ENCODE data around the gene SAMD3.
"Not testable (repeated sequence)": the region's sequence is repeated elsewhere in the genome, so short reads cannot be mapped to it uniquely, and the experiment has no call there.

Gene SAMD3

DNA sequence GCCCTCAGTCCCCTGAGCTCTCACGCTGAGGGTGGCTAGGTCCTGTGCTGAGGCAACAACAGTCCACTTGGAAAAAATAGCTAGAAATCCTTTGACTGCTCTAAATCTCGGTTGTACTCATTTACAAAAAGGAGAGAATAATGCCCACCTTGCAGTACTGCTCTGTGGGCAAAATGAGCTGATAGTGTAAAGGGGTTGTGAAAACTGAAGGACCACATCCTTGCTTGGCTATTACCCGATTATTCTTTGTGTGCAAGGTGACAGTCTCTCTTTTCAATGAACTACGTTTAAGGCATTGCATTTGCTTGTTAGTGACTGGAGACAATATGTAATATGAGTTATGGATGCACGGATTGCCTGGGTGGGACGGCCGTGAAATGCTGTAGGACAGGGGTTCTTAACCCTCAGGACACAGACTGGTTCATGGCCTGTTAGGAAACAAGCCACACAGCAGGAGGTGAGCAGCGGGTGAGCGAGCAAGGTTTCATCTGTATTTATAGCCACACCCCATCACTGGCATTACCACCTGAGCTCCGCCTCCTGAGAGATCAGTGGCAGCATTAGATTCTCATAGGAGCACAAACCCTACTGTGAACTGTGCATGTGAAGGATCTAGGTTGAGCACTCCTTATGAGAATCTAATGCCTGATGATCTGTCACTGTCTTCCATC lies 14.6 kb downstream of the SAMD3 start:
- DNase-seq = no peak

DNA sequence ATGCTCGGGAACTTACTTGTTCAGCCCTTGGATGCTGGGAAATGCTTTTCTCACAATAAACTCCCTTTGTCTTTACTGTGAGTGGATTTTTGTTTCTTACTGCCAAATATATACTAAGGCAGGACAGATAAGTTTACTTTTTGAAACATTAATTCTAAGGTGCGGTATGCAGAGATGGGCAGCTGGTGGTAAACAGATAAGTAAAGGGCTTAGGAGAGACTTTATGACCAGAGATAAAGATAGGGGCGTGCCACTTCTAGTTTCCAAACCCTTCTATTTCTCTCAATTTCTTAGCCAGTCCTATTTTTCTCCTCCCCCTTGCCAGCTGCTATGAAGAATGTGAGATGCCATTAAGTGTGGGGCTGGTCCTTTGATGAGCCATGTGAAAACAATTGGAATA lies 16.3 kb downstream of the SAMD3 start:
- no peak for DNase-seq

DNA sequence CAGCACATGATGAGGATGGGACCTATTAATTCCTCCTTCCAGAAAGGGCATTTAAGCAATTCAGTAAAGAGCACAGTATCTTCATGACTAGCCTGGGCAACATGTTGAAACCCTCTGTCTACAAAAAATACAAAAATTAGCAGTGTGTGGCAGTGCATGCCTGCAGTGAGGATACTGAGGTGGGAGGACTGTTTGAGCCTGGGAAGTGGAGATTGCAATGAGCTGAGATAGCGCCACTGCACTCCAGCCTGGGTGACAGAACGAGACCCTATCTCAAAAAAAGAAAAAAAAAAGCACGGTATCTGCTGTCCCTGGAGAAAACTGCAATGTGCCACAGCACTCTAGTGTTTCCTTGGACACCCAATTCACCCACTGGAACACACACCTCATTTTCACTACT lies 18.4 kb downstream of the SAMD3 start:
- DNase-seq = no peak

DNA sequence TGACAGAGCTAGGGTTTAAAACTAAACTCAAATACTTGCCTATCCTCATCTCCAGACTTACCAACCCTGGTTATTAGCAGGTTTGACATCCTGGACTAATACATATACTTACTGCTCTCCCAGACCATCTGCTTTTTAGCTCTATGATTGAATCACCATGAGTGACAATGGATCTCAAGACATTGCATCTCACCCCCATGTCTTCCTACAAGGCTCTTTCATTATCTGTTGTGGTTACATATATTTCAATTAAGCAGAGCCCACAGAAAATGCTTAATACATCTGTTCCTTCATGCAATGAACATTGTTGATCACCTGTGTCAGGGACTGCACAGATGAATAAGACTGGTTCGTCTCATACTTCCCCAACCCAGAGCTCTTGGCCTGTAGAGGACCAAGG lies 19.4 kb downstream of the SAMD3 start:
- no peak for DNase-seq

DNA sequence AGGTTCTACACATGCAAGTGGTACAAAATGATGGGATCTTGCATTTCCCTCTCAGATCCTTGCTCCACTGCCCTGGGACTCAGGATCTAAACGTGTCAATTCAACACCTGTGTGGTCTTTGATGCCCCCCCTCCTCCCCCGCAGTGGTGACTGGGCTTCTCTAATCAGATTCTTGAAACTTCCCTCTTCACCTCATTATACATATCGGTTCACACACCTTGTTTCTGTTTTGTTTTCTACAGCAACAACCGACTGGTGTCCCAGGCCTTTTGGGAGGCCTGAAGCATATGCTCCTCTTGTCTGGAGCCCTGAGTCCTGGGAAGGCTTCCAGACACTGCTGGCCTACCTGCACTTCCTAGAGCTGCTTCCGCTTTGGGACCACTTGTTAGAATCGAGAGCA lies 20.0 kb downstream of the SAMD3 start:
- no peak for DNase-seq

DNA sequence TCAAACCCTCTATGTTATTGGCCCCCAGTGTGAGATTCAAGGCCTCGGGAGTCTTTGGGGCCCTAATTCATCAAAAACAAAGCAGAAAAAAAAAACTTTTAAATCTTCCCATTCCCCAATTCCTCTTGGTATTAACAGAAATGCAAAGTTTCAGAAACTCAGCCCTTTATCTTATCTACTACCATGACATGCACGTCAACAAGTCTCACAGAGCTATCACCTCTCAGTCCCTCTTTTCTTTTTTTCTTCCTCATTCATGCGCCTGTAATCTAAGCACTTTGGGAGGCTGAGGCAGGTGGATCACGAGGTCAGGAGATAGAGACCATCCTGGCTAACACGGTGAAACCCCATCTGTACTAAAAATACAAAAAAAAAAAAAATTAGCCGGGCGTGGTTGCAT lies 22.7 kb downstream of the SAMD3 start:
- no peak for DNase-seq

DNA sequence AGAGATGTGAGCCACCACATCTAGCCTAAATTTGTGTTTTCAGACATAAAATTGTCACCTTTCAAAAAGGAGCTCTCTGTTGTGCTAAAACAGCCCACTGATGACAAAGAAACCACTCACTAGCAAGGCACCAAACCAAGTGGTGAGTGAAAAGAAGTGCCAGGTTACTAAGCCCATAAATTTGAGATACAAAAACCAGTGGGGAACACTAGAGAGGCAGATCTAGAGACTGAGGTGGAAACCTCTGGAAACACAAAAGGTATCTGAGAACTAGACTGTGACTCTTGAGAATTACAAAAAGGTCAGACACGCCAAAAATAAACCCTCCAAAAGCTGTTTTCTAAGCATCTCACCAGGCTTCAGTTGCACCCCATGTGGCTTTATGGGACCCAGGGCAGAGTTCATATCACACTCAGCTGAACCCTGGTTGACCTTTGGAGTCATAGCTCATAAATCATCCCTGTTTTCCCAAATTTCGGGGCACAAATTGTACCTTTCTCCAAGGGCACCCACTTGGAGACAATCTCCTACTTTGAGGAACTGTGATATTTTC lies 24.2 kb downstream of the SAMD3 start:
- no peak for DNase-seq

DNA sequence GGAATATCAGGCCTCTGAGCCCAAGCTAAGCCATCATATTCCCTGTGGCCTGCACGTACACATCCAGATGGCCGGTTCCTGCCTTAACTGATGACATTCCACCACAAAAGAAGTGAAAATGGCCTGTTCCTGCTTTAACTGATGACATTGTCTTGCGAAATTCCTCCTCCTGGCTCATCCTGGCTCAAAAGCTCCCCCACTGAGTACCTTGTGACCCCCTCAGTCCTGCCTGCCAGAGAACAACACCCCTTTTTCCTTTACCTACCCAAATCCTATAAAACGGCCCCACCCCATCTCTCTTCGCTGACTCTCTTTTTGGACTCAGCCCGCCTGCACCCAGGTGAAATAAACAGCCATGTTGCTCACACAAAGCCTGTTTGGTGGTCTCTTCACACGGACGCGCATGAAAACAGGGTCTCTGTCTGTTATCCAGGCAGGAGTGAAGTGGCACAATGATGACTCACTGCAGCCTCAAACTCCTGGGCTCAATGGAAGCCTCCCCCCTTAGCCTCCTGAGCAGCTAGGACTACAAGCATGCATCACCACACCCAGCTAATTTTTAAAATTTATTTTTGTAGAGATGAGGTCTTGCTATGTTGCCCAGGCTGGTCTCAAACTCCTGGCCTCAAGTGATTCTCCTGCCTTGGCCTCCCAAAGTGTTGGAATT lies 24.8 kb downstream of the SAMD3 start:
- DNase-seq = not testable (repeated sequence)

DNA sequence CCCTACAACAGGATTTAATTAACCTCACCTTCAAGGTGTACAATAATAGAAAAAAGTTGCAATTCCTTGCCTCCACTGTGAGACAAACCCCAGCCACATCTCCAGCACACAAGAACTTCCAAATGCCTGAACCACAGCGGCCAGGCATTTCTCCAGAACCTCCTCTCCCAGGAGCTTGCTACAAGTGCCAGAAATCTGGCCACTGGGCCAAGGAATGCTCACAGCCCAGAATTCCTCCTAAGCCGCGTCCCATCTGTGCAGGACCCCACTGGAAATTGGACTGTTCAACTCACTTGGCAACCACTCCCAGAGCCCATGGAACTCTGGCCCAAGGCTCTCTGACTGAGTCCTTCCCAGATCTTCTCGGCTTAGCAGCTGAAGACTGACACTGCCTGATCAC lies 28.3 kb downstream of the SAMD3 start:
- not testable (repeated sequence) for DNase-seq

DNA sequence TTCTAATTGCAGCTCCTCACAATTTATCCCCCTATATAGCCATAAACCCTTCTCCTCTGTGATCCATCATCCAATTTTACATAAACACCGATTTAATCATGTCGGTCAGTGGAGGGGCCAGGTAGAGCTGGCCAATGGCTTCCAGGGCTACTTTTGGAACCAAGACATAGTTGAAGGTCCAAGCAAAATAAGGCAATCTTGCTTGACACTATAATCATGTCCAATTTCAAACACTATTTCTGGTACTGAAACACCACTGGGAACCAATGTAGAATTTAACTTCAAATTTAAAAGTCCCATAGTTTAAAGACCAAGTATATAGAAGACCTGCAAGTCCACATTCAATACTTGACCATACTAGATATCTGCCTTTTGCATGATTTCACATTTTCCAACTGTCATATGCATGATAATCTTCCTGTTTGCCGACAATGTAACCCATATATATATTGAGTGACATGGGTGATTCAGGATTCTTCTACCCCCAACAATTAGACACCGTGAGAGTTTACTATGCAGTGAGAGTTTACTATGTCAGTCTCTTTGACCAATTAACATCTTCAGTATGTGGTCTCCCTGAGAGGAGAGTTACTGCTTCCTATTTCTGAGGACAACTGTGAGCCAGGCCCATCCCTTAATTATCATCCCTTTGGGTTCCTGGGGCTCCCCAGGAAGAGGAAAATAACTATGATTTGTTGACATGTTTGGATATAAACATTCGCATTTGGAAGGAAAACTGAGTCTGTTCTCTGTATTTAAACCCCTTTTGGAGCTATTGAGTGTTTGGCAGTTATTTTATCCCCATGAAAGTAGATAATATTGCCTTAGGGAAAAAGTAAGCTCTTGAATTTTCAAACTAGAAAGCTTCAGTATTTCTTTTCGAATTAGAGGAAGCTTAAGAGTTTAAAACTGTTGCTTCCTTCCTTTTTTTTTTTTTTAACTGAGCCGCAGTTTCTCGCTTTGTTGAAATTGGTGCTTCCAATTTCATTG lies 31.8 kb downstream of the SAMD3 start:
- no peak for DNase-seq

DNA sequence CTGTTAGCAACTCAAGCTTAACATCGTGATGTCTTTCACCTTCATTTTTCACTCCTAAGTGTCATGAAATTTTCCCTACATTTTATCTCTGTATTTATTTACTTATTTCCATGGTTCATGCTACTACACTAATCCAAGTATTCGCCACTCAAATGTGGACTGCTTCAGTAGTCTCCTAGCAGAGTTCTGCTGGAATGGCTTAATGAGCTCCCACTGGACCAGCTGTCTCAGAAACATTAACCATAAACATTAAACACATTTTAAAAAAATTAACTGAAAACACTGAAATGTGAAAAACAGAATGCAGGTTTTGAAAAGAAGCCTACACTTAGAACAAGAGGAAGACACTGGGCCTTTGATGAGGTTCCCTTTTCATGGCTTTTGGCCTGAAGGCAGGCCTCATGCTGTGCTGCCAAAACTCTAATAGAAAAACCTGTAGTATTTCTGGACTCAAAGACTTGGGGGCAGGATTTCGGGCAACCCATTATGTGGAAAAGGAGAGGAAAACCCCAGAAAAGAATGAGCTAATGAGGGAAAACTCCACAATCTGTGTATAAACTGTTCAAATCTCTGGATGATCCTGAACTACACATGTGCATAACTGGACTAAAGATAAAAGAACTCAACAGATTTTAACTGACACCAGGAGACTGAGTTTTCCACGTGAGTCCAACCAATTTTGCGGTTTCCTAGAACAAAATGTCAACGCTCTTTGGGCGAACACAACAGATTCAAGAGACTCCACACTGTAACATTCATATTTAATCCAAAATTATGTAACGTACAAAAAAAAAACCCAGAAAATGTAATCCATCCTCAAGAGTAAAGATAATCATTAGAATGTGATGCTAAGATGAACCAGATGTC lies 33.0 kb downstream of the SAMD3 start:
- DNase-seq = no peak

DNA sequence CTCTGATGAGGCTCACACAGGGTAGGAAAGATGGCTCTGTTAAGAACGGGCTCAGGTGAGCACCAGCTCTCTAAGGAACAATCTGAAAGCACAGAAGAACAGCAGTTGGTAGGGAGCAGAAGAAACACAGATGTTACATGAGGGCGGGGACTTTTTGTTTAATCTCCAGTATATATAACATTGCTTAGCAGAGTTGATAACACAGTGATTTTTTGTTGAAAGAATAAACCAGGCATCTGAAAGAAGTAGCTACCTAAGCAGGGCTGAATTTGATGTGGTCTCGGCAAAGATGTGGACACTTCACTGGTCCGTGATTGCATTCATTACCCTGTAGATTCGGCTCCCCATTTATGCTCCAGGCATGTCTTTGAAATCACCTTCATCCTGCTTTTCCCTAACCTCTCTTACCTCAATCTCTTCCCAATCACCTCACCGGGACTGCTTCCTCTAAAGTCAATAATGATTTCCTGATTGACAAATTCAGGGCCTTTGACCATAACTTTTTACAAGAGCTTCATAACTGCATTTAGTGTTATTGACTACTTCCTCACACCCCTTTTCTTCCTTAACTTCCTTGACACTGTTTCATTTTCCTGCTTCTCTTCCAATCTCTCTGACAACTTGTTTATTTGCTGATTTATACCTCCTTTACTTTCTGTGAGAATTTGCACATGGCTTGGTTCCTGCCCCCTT lies 34.4 kb downstream of the SAMD3 start:
- no peak for DNase-seq

DNA sequence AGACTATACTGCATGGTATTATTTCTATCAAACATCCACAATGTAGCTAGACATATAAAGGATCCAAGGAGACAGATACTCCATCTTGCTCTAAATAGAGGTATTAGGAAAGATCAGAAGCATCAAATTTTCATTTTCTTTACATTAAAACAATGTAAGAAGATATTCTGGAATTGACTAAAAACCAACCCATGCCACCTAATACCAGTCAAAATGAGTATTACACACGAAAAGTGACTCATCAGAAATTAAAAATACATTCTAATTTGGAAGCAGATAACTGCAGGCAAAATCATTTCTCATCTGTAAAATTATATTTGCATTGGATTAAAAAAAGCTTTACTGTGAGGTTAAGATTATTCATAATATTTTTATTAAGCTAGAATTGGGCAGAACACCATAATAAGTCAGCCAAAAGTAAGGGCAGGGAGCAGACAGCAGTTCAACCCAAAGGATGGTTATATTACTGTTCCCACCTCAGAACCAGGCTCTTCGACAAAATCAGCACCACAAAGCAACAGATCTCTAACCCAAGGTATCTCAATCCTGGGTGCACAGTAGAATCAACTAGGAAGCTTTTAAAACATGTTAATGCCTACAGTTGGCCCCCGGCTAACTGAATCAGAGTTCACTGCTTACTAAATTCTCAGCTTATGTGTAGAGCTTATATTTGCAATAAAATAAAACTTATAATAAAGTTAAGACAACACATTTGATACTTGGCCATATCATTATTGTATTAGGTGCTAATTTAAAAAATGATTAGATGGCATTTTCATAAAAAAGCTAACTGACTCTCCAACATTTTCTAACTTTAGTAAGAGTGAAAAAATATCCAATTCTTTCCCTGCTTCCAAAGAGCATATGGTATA lies 35.2 kb downstream of the SAMD3 start:
- DNase-seq = peak; percentile 42

DNA sequence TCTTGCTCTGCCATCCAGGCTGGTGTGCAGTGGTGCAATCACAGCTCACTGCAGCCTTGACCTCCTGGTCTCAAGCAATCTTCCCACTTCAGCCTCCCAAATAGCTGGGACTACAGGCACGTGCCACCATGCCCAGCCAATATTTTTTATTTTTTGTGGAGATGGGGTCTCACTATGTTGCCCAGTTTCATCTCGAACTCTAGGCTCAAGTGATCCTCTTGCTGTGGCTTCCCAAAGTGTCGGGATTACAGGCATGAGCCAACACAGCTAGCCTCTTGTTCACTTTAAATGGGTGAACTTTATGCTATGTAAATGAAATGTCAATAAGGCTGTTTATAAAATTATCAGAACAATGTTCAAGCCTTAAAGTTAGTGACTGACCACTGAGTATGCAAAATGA lies 37.1 kb downstream of the SAMD3 start:
- no peak for DNase-seq

DNA sequence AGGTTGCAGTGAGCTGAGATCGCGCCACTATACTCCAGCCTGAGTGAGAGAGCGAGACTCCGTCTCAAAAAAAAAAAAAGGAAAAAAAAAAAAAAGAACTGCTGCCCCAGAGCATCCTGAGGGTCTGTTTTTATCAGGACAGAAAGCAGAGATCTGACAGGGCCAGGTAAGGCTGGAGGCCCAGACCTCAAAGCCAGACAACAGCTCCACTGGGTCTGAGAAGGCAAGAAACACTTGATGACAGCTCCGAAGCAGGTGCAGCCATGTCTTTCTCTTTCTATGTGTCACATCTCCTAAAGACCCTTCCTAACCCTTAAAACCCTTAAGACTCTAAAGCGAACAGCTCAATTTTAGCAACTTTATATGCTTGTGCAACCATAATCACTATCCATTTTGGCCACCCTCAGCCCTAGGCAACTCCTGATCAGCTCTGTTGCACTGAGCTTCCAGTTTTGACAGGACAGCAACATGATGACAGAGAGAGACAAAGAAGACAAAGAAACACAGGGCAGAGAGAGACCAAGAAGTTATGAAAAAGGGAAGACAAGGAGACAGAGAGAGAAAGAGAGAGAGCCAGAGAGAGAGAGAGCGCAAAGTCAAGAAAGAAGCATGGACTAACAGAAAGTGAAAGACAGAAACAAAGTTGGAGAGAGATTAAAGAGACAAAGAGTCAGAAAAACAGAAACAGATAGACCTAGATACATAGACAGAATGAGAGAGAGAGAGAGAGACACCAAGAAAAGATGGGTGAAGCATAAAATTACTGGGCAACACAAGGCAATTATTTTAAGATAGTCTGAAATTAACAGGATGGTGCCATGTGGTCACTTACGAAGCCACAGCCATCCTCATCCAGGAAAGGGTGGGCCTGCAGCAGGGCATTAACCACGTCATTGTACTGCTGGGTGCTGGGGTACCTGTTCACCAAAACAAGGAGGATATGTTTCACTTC lies 39.2 kb downstream of the SAMD3 start:
- peak; percentile 49 for DNase-seq

DNA sequence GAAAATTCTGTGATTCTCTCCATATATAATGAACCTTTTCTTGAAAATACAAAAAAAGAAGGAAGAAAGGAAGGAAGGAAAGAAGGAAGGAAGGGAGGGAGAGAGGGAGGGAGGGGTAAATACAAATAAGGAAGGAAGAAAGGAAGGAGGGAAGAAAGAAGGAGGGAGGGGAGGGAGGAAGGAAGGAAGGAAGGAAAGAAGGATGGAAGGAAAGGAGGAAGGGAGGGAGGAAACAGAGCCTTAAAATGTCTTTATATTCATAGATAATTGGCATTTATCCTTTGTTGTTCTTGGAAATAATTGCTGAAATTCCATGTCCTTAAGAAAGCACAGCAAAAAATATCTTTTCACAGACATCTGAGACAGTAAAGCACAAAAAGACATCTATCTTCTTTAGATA lies 40.3 kb downstream of the SAMD3 start:
- no peak for DNase-seq

DNA sequence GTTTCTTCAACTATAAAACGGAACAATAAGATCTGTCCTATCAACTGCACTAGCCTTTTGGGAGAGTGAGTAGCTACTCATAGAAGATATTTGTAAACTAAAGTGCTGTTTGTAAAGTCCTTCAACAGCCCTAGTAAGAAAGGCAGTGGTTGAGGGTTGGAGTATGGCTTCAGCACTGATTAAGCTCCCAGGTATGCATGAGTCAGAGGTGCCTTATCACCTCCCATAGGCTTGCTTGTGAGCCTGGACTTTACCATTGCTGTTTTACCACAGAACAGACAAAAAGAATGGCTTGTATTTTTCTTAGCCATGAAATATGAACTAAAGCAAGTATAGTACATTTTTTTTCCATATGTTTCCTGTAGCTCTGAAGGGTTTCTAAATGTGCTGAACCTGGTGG lies 44.1 kb downstream of the SAMD3 start:
- DNase-seq = no peak

DNA sequence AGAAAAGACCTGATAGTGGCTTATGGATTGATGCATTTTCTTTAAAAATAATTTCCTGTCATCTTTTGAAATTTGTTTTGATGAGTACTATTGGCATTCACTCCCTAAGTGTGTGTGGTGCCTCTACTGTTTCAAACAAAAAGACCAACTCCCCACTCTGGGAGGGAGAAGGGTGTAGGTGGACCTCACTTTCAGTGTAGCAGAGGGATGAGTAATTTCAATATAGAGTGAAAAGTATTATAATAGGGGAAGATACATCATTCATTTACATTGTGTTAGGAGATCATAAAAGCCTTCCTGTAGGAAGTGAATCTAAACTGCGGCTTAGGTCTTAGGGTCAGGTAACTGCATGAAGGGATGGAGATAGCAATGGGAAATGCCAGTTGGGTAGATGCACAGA lies 46.4 kb downstream of the SAMD3 start:
- no peak for DNase-seq

DNA sequence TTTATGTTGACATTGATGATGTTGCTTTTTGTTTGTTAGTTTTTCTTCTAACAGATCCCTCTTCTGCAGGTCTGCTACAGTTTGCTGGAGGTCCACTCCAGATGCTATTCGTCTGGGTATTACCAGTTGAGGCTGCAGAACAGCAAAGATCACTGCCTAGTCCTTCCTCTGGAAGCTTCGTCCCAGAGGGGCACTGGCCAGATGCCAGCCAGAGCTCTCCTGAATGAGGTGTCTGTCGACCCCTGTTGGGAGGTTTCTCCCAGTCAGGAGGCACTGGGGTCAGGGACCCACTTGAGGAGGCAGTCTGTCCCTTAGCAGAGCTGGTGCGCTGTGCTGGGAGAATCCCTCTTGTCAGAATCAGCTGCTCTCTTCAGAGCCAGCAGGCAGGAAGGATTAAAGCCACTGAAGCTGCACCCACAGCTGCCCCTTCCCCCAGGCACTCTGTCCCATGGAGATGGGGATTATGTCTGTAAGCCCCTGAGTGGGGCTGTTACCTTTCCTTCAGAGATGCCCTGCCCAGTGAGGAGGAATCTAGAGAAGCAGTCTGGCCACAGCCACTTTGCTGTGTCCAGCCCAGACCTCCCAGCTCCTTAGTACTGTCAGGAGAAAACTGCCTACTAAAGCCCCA lies 49.3 kb downstream of the SAMD3 start:
- DNase-seq = not testable (repeated sequence)

Measured in activated CD4-positive, alpha-beta T cell treated with anti-CD3 and anti-CD28 coated beads, Interleukin-2, Interleukin-6, amounts not matched to agents 100 ng/mL and 50 ng/mL, durations not matched to agents 16 hours and 8 hours (primary cell).